GM18868 (cell line): ENCODE data around the gene SMYD3.
"Not testable (repeated sequence)": the region's sequence is repeated elsewhere in the genome, so short reads cannot be mapped to it uniquely, and the experiment has no call there.

Experiments used
- ATAC-seq: cut with Tn5 transposase; IDR thresholded peaks from one replicate; pipeline ENCODE4 v1.9.1; 2021; ENCODE audit warnings: mild to moderate bottlenecking, moderate library complexity; ENCODE audit not compliant: unreplicated experiment

Gene SMYD3

DNA sequence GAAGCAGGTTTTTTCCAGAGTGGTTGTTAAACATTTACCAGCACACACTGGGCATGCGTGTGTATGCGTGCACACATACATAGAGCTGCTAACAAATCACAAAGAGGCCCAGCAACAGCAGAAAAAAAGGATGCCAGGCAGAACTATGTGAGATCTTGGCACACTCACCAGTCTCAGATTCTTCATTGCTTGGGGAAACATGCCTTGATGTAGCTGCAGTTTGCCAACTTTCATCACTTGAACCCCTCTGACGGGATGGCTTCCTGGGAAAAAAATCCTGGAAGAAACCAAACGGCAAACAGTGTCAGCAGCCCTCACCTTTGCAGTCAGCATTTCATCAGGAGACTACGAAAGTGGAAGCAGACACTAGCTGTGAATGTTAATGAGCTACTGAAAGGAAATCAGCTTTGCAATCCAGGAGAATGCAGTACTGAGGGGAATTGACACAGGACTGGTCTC is 743.2 kb downstream of the SMYD3 start:
- no peak for ATAC-seq

DNA sequence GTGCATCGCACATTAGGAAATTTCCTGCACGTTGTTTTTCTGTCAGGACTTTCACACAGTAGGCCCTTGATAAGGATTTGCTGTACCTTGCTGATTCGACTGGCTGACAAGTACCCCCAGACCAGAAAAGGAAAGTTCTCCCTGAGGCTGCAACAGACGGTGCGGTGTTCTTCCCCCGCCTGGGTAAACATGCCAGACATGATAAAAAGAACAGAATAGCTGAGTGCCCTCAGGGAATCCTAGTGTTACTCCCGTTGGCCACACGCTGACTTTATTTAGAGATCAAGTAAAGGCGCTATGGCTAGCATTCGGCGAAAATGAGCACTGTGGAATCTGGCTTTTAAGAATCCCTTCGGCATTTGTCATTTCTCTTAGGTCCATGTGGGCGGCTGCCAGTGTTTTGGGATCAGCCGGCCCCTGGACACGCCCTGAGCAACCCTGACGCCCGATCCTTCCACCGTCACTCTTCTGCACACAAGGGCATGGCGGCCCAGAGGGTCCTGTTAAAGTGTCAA is 744.6 kb downstream of the SMYD3 start:
- ATAC-seq = no peak

DNA sequence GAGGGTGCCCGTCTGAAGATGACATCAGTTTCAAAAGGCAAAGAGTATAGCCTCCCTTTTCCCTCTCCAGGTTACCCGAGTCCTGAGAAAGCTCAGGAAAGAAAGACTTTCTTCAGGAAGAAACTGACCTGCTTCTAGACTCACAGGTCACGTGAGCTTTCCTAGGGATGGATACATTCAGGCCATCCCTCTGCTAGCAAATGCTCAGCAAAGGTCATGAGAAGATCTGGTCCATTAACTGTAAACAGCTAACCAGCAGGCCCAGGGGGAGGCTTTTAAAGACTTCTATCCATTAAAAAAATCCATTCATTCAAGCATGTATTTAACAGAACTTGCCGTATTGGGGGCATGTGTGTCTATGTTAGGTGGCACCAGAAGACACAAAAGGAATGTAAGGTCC is 746.8 kb downstream of the SMYD3 start:
- ATAC-seq = no peak

DNA sequence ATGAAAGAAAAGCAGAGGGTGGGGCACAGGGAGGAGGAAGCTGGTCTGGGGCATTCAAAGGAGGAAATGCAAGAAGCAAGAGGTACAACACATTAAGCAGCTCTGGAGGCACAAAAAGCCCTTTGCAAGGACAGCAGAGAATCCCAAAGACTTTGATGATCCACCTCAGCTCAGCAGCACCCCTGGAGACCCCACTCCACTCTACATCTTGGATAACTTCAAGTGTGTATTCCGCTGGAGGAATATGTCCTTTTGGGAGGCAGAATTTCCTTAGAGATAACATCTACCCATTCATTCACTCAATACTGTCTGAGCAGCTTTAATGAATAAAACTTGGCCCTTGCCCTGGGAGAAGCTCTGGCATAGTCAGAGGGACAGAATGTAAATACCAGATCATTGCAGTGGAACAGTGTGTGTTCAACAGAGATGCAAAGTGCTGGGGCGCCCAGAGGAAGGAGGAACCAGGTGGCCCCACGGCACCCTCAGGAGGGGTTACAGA is 752.6 kb downstream of the SMYD3 start:
- ATAC-seq = no peak

DNA sequence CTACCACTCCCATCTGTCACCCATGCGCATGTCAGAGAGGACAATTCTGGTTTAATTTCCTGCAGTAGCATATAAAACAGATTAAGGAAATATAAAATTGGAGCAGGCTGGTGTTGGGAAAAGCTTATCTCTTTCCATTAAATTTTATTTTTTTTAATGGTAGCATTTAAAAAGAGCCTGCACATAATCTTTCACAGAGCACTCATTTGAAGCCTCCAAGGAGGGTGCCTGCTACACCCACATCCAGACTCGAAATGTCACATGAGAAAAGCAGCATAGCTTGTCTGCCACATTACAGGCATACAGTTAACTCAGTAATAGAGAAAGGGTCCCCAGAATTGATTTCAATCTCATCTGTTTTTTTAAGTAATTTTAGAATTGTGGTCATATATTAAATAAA is 753.3 kb downstream of the SMYD3 start:
- ATAC-seq = no peak

DNA sequence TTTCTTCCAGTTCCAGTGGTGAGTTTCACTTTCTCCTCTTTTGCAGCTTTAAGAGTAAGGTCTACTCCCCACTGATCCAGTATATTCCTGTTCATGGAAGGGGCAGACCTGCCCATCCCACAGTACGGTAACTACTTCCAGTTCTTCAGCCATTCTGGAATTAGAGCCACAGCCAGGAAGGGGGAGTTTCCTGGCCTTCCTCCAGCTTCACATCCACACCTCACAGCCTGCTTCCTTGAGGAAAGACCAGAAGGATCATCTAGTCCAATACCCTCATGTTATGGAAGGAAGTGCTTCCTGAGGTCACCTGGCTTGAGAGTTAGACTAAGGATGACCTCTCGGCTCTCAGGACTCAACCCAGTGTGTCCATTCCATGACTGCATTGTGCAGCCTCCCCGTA is 754.5 kb downstream of the SMYD3 start:
- ATAC-seq = no peak

DNA sequence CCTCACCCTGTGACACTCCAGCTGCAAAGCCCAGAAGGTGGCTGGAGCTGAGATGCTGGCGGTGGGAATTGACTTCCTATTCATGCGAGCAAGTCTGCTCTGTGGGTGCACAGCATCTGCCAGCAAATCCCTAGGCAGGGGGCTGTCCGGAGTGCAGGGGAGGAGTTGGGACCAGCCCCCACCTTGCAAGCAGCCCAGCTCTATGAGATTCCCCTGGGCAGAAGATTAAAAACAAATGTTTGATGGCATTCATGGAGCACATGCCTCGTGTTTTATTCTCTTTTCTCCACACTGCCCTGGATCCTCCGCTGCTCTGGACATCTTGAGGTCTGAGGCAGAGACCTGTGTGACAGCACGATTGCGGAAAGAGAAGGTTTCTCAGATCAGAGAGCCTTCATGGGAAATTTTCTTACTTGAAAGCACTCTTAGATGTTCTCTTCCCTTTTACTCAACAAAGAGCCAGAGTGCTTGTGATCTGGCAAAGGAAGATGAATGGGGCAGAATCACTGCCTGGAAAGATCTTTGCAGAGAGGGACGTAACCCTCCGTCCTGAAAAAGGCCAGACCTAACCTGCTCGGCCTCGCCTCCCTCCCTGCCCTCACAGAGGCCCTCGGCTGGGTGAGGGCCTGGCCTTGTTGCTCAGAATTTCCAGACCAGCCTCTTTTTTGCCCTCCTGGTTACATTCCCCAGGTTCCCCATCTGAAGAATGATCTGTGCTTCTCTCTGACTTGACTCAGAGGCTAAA is 755.2 kb downstream of the SMYD3 start:
- no peak for ATAC-seq

DNA sequence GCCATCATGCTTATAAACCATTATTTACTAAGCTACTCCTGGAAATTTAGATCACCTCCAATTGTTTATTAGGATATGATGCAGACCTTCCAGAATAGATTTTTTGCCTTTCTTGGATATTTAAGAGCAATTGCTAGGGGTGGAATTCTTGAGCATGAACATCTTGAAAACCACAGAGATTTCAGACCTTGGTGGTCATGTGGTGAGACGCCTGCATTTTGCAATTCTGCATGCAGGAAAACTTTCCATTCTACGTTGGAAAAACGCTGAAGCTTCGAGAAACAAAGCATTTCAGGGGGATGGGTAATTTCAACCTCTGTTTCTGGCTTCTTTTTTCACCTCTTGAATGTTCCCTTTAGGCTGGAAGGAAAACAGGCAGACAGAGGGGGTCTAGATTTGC is 756.0 kb downstream of the SMYD3 start:
- ATAC-seq = no peak

DNA sequence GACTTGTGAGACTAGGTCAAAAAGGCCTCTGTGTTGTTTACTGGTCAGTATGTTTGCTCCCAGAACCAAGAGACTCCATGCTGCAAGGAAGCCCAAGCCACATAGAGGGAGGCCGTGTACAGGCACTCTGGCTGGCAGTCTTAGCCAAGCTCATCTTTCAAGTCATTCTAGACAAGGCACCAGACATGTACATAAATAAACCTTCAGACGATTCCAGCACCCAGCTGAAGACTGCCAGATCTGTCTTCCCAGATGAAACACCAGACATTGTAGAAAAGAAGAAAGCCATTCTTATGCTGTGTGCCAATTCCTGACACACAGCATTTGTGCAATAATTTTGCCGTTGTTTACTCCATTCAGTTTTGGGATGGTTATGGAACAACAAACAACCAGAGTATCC is 756.8 kb downstream of the SMYD3 start:
- no peak for ATAC-seq

DNA sequence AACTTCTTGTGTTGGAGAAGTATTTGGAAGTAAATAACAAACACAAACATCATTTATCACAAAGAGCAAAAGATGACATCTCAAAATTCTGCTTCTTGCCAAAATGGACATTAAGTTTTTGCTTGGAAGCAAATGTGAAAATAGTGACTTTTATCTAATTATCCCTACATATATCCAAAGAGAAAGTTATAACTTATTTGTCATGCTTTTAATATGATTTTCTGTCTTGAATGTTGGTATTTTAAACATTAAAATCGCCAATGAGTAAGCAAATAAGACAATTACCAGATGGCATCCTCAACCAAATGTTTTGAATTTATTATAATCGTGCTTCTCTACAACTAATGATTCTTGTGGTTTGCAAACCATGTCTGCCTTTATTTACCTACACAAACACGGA is 758.0 kb downstream of the SMYD3 start:
- ATAC-seq = no peak

DNA sequence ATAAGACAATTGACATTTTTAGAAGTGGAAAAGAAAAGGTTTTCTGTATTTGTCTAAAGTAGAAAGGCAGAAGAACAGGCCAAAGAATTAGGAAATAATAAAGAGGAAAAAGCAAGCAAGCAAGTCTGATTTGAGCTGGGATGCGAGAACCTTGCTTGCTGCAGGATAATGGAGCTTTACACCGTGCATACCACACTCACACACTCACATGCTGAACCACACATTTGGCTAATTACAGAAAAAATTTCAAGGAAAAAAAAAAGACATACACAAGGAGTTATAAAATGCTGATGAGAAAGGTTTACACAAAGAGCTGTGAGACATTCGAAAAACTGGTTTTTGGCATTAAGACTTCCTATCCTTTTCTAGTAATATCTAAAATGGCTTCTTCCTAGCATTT is 758.4 kb downstream of the SMYD3 start:
- no peak for ATAC-seq

DNA sequence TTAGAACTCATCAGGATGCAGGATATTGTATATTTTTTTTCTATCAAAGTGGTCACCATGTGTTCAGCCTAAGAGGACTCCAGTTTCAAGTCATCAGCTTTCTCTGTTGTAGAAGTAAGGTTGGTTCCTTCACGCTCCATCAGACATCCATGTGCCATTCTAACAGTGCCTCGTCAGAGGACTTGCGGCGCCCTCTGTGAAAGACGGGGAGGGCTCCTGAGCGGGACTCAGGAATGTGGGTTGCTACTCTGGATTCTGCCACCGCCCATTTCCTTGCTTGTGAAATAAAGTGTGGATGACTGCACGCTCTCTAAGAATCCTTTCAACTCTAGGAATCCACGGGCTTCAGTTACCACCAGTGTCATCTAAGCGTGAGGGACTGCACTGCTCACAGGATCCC is 758.8 kb downstream of the SMYD3 start:
- no peak for ATAC-seq

DNA sequence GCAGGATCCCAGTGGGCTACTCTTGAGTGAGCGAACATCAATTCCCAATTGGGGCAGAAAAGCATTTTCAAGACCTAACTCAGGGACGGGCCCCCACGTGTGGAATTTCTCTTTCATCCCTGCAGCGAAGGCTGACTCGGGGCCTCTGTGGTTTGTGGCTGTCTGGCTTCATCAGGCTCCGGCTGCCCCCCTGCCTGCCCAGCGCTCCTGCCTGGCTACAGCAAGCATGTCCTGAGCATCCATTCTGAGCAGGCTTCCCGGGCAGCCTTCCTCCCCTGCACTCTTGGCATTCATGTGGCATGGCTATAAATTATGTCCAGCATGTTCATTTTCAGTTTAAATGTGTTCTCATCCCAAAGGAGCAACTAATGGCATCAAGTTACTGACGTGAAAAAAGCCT is 764.2 kb downstream of the SMYD3 start:
- no peak for ATAC-seq

DNA sequence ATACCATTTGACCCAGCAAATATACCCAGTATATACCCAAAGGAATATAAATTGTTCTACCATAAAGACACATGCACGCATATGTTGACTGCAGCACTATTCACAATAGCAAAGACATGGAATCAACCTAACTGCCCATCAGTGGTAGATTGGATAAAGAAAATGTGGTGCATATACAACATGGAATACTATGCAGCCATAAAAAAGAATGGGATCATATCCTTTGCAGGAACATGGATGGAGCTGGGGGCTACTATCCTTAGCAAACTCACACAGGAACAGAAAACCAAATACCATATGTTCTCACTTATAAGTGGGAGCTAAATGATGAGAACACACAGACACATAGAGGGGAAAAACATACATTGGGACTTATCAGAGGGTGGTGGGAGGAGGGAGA is 766.7 kb downstream of the SMYD3 start:
- not testable (repeated sequence) for ATAC-seq

DNA sequence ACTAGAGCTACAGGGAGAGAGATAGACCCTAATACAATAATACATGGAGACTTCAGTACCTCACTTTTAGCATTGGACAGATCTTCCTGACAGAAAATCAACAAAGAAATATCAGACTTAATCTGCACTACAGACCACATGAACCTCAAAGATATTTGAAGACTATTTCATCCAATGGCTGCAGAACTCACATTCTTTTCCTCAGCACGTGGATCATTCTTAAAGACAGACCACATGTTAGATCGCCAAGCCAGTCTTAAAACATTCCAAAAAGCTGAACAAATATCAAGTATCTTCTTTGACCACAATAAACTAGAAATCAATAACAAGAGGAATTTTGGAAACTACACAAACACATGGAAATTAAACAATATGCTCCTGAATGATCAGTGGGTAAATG is 776.3 kb downstream of the SMYD3 start:
- no peak for ATAC-seq

DNA sequence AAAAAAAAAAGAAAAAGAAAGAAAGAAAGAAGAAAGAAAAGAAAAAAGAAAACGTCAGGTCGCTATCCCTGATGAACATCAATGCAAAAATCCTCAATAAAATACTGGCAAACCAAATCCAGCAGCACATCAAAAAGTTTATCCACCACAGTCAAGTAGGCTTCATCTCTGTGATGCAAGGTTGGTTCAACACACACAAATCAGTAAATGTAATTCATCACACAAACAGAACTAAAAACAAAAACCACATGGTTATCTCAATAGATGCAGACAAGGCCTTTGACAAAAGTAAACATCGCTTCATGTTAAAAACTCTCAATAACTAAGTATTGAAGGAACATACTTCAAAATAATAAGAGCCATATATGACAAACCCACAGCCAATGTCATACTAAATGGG is 779.0 kb downstream of the SMYD3 start:
- not testable (repeated sequence) for ATAC-seq

DNA sequence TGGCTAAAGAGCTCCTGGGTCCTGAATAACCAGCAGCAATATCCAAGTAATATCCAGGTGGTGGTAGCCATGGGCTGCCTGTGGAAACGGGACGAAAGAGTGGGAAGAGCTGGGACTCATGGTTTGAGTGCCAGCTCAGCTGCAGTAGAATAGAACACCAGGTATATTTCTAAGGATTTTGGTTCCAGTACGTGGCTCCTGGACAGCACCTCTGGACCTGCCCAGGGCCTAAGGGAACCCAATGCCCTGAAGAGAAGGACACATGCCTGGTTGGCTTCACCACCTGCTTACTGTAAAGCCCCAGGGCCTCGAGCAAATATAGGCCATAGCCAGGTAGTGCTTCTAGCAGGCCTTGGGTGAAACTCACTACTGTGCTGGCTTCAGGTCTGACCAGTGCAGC is 785.6 kb downstream of the SMYD3 start:
- ATAC-seq = no peak

DNA sequence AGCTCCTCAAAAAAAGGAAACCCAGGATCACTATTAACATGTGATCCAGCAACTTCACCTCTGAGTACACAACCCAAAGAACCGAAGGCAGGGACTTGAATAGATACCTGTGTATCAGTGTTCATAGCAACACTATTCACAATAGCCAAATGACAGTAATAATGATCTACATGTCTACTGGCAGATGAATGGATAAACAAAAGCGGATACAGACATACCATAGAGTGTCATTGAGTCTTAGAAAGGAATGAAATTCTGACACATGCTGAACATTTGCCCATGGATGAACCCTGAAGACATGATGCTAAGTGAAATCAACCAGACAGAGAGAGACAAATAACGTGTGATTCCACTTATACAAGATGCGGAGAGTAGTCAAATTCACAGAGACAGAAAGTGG is 788.1 kb downstream of the SMYD3 start:
- ATAC-seq = no peak

DNA sequence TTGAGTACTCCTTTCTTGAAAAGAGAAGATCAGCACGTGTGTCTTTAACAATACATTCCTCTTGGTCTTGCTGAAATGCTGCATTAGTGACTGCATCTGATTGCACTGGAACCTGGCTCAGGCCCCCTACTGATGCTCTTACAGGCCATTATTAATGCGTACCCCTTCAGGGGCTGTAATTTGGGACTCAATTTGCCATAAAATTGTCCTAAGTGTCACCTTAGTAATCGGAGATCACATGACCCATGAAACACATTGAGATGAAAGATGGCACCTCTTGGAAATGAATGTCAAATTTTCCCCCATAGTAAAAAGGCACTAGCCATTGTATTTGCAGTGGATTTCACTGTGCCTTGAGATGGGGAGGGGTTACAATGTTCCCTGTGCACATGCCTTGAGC is 789.0 kb downstream of the SMYD3 start:
- ATAC-seq = no peak

DNA sequence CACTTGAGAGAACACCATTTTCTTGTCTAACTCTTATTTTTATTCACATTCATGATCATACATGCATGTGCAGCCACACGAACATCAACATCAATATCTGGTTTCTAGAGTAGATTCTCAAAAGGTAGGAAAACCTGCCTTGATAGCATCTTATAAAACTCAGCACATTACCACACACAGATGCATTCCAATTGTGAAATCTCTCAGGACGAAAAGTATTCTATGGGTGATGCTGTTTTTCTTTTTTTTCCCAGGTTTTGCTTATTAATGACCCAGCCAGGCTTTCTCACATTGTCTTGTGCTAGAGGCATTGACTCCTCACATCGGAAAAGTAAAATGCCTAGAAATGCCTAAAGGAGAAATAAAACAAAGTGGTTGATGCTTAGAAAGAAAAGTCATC is 789.5 kb downstream of the SMYD3 start:
- no peak for ATAC-seq

DNA sequence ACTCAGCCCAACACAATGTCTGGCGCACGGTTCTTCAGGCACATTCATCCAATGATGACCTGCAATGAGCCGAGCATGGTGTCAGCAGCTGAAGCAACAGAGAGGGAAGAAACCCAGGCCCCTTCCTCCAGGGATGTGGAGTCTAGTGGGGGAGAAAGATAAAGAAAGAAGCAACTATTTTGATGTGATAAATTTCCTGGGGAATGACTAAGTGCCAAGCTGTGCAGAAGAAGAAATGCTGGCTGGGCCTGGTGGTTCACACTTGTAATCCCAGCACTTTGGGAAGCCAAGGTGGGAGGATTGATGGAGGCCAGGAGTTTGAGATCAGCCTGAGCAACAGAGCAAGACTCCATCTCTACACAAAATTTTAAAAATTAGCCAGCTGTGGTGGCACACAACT is 790.5 kb downstream of the SMYD3 start:
- no peak for ATAC-seq

DNA sequence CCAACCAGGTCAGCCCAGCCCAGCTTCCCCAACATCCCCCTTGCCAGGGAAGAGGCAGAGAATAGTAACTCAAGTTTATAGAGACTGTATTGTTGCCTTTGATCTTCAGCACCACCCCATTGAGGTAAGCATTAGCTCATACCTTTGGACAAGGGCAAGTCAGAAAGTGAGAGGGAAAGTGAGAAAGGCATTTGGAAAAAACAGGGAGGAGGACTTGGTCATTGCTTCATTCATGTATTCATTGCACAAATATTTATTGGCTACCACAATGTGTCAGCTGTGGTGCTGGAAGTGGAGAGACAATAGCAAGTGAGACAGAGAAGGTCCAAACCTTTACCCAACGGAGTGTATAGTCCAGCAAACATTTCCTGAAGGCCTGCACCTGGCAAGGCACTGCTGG is 791.1 kb downstream of the SMYD3 start:
- ATAC-seq = no peak

DNA sequence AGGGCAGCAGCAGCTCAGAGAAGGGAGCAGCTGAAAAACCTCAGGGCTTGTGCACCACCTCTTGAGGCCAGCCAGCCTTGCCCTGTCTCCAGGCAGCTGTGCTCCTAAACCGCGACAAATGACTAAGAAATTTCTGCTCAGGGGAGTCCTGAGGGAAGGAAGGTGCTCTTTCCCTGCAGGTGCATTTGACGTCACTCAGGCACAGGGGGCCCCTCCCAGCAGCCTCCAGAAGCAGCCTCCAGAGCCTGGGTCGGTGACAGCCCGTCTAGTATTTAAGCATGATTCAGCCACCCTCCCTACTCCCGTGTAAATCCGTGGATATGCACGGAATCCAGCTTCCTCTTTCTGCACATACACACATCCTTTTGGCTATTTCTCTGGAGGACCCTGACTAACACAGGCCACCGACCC is 791.8 kb downstream of the SMYD3 start:
- no peak for ATAC-seq
